ENCODE results near the gene DDX50. TPM values are rescaled to one million over a fixed set of nuclear protein-coding genes. Genes with fewer than 3 reads are reported as not detected.
A peak's percentile ranks its signal among the peaks of the same experiment; 100 is the strongest.
"Not testable (repeated sequence)": the region's sequence is repeated elsewhere in the genome, so short reads cannot be mapped to it uniquely, and the experiment has no call there.

DDX50 gene
- polyA plus RNA-seq, 1 donor, result 37.0 TPM

- no peaks in the 10 kb centered on the region for H3K27me3 ChIP-seq (ENCODE audit: control insufficient read depth, insufficient read depth, low read length)
- WGBS (ENCODE audit: insufficient coverage, low lambda C conversion rate), result no CpG with 5 or more reads among the region's 40 CpGs
- H3K4me1 ChIP-seq (ENCODE audit: control insufficient read depth, insufficient read depth, low read length), result peaks cover 7% of the 10 kb centered on the region
- no peaks in the 10 kb centered on the region for H3K9me3 ChIP-seq (ENCODE audit: control insufficient read depth, low read depth, low read length)
- H3K27ac ChIP-seq (ENCODE audit: low read length), result peak overlapping the region; percentile 96
- H3K36me3 ChIP-seq (ENCODE audit: control insufficient read depth, insufficient read depth, low read length), result peaks cover 2% of the 10 kb centered on the region
- H3K4me3 ChIP-seq (ENCODE audit: low read length), result peak overlapping the region; percentile 99
- DNase-seq, result no peak
These were observed 549 bp upstream of the DDX50 start for GRCh38 chr10:68900427-68901104.

- peak overlapping the region; percentile 99 for H3K4me3 ChIP-seq (ENCODE audit: low read length)
- 74% methylated on average over 3 of the region's 5 CpGs for WGBS (ENCODE audit: insufficient coverage, low lambda C conversion rate)
- no peak for DNase-seq
- H3K9me3 ChIP-seq (ENCODE audit: control insufficient read depth, low read depth, low read length), result no peaks in the 10 kb centered on the region
- no peaks in the 10 kb centered on the region for H3K27me3 ChIP-seq (ENCODE audit: control insufficient read depth, insufficient read depth, low read length)
- peaks cover 7% of the 10 kb centered on the region for H3K36me3 ChIP-seq (ENCODE audit: control insufficient read depth, insufficient read depth, low read length)
- H3K27ac ChIP-seq (ENCODE audit: low read length), result no peak overlapping the region
- peaks cover 7% of the 10 kb centered on the region for H3K4me1 ChIP-seq (ENCODE audit: control insufficient read depth, insufficient read depth, low read length)
These were observed 1.3 kb downstream of the DDX50 start for GRCh38 chr10:68902382-68902781.

- H3K9me3 ChIP-seq (ENCODE audit: control insufficient read depth, low read depth, low read length), result no peaks in the 10 kb centered on the region
- no peaks in the 10 kb centered on the region for H3K4me1 ChIP-seq (ENCODE audit: control insufficient read depth, insufficient read depth, low read length)
- no peaks in the 10 kb centered on the region for H3K27me3 ChIP-seq (ENCODE audit: control insufficient read depth, insufficient read depth, low read length)
- H3K36me3 ChIP-seq (ENCODE audit: control insufficient read depth, insufficient read depth, low read length), result peaks cover 30% of the 10 kb centered on the region
- no peak for DNase-seq
- no peak overlapping the region for H3K27ac ChIP-seq (ENCODE audit: low read length)
- H3K4me3 ChIP-seq (ENCODE audit: low read length), result no peak overlapping the region
These were observed 23.5 kb downstream of the DDX50 start for GRCh38 chr10:68924593-68924992.

- H3K9me3 ChIP-seq (ENCODE audit: control insufficient read depth, low read depth, low read length), result no peaks in the 10 kb centered on the region
- no peaks in the 10 kb centered on the region for H3K4me1 ChIP-seq (ENCODE audit: control insufficient read depth, insufficient read depth, low read length)
- WGBS (ENCODE audit: insufficient coverage, low lambda C conversion rate), result no CpG with 5 or more reads among the region's 4 CpGs
- DNase-seq, result no peak
- H3K27me3 ChIP-seq (ENCODE audit: control insufficient read depth, insufficient read depth, low read length), result no peaks in the 10 kb centered on the region
- H3K27ac ChIP-seq (ENCODE audit: low read length), result no peak overlapping the region
- peaks cover 29% of the 10 kb centered on the region for H3K36me3 ChIP-seq (ENCODE audit: control insufficient read depth, insufficient read depth, low read length)
- H3K4me3 ChIP-seq (ENCODE audit: low read length), result no peak overlapping the region
These were observed 24.4 kb downstream of the DDX50 start for GRCh38 chr10:68925489-68925888.

- H3K4me1 ChIP-seq (ENCODE audit: control insufficient read depth, insufficient read depth, low read length); H3K9me3 ChIP-seq (ENCODE audit: control insufficient read depth, low read depth, low read length); H3K4me3 ChIP-seq (ENCODE audit: low read length); H3K27me3 ChIP-seq (ENCODE audit: control insufficient read depth, insufficient read depth, low read length); H3K27ac ChIP-seq (ENCODE audit: low read length); DNase-seq: not testable (repeated sequence)
- 100% methylated on average over 1 of the region's 2 CpGs for WGBS (ENCODE audit: insufficient coverage, low lambda C conversion rate)
- peaks cover 34% of the 10 kb centered on the region for H3K36me3 ChIP-seq (ENCODE audit: control insufficient read depth, insufficient read depth, low read length)
These were observed 28.0 kb downstream of the DDX50 start for GRCh38 chr10:68929157-68929556.

GRCh38 chr10:68929888-68930287, 28.8 kb downstream of the DDX50 start:
- DNase-seq; H3K9me3 ChIP-seq (ENCODE audit: control insufficient read depth, low read depth, low read length); H3K4me3 ChIP-seq (ENCODE audit: low read length); H3K27me3 ChIP-seq (ENCODE audit: control insufficient read depth, insufficient read depth, low read length); H3K27ac ChIP-seq (ENCODE audit: low read length); H3K4me1 ChIP-seq (ENCODE audit: control insufficient read depth, insufficient read depth, low read length): not testable (repeated sequence)
- H3K36me3 ChIP-seq (ENCODE audit: control insufficient read depth, insufficient read depth, low read length), result peaks cover 40% of the 10 kb centered on the region
- 100% methylated on average over 1 of the region's 8 CpGs for WGBS (ENCODE audit: insufficient coverage, low lambda C conversion rate)

- not testable (repeated sequence) for DNase-seq; H3K27me3 ChIP-seq (ENCODE audit: control insufficient read depth, insufficient read depth, low read length); H3K27ac ChIP-seq (ENCODE audit: low read length); H3K9me3 ChIP-seq (ENCODE audit: control insufficient read depth, low read depth, low read length); H3K4me1 ChIP-seq (ENCODE audit: control insufficient read depth, insufficient read depth, low read length); H3K4me3 ChIP-seq (ENCODE audit: low read length)
- peaks cover 36% of the 10 kb centered on the region for H3K36me3 ChIP-seq (ENCODE audit: control insufficient read depth, insufficient read depth, low read length)
- whole genome bisulfite sequencing (ENCODE audit: insufficient coverage, low lambda C conversion rate), result no CpG with 5 or more reads among the region's 3 CpGs
These were observed 31.7 kb downstream of the DDX50 start for GRCh38 chr10:68932860-68933259.

- no peaks in the 10 kb centered on the region for H3K4me1 ChIP-seq (ENCODE audit: control insufficient read depth, insufficient read depth, low read length)
- H3K9me3 ChIP-seq (ENCODE audit: control insufficient read depth, low read depth, low read length), result no peaks in the 10 kb centered on the region
- no peak overlapping the region for H3K27ac ChIP-seq (ENCODE audit: low read length)
- no peak overlapping the region for H3K4me3 ChIP-seq (ENCODE audit: low read length)
- peaks cover 44% of the 10 kb centered on the region for H3K36me3 ChIP-seq (ENCODE audit: control insufficient read depth, insufficient read depth, low read length)
- no peaks in the 10 kb centered on the region for H3K27me3 ChIP-seq (ENCODE audit: control insufficient read depth, insufficient read depth, low read length)
- DNase-seq, result no peak
These were observed 33.9 kb downstream of the DDX50 start for GRCh38 chr10:68934994-68935393.

- H3K27me3 ChIP-seq (ENCODE audit: control insufficient read depth, insufficient read depth, low read length), result no peaks in the 10 kb centered on the region
- WGBS (ENCODE audit: insufficient coverage, low lambda C conversion rate), result 100% methylated on average over 1 of the region's 2 CpGs
These were observed 37.0 kb downstream of the DDX50 start for GRCh38 chr10:68938117-68938516.

GRCh38 chr10:68938884-68939283, 37.8 kb downstream of the DDX50 start:
- 100% methylated on average over 1 of the region's 2 CpGs for WGBS (ENCODE audit: insufficient coverage, low lambda C conversion rate)
- no peaks in the 10 kb centered on the region for H3K4me1 ChIP-seq (ENCODE audit: control insufficient read depth, insufficient read depth, low read length)
- peaks cover 37% of the 10 kb centered on the region for H3K36me3 ChIP-seq (ENCODE audit: control insufficient read depth, insufficient read depth, low read length)
- H3K27me3 ChIP-seq (ENCODE audit: control insufficient read depth, insufficient read depth, low read length), result no peaks in the 10 kb centered on the region
- H3K9me3 ChIP-seq (ENCODE audit: control insufficient read depth, low read depth, low read length), result no peaks in the 10 kb centered on the region
- no peak overlapping the region for H3K4me3 ChIP-seq (ENCODE audit: low read length)
- no peak overlapping the region for H3K27ac ChIP-seq (ENCODE audit: low read length)
- no peak for DNase-seq

More at GRCh38 chr10:68938117-68938516, 37.0 kb downstream of the DDX50 start:
- H3K36me3 ChIP-seq (ENCODE audit: control insufficient read depth, insufficient read depth, low read length), result peaks cover 32% of the 10 kb centered on the region
- DNase-seq, result no peak
- H3K9me3 ChIP-seq (ENCODE audit: control insufficient read depth, low read depth, low read length), result no peaks in the 10 kb centered on the region
- H3K27ac ChIP-seq (ENCODE audit: low read length), result no peak overlapping the region
- no peak overlapping the region for H3K4me3 ChIP-seq (ENCODE audit: low read length)
- no peaks in the 10 kb centered on the region for H3K4me1 ChIP-seq (ENCODE audit: control insufficient read depth, insufficient read depth, low read length)

- not testable (repeated sequence) for H3K9me3 ChIP-seq (ENCODE audit: control insufficient read depth, low read depth, low read length); H3K4me3 ChIP-seq (ENCODE audit: low read length); H3K27me3 ChIP-seq (ENCODE audit: control insufficient read depth, insufficient read depth, low read length); H3K4me1 ChIP-seq (ENCODE audit: control insufficient read depth, insufficient read depth, low read length); DNase-seq; H3K27ac ChIP-seq (ENCODE audit: low read length)
- peaks cover 36% of the 10 kb centered on the region for H3K36me3 ChIP-seq (ENCODE audit: control insufficient read depth, insufficient read depth, low read length)
These were observed 39.8 kb downstream of the DDX50 start for GRCh38 chr10:68940917-68941316.

Data from large intestine (tissue), 3 donors.